Left colon (tissue), 2 donors: Measurements from ENCODE around the gene NME7. TPM values are rescaled to one million over a fixed set of nuclear protein-coding genes. Genes with fewer than 3 reads are reported as not detected.
"Not testable (repeated sequence)": the region's sequence is repeated elsewhere in the genome, so short reads cannot be mapped to it uniquely, and the experiment has no call there.

Source experiments
- ATAC-seq: fragments of 200-7000 bp; cut with Tn5 transposase; one replicate; pipeline ENCODE4 v1.9.1; 2020; ENCODE audit warnings: mild to moderate bottlenecking, moderate library complexity
- DNase-seq, 2 donors: peaks; one replicate each; pipeline ENCODE4 v3.0.0-alpha.2; 2020
- intact Hi-C, 2 donors: fragments of 100-400 bp; cut with DNase I in 1 of 2; cut with micrococcal nuclease in 1 of 2; formaldehyde crosslinking; loops; one replicate each; pipeline versions ENCODE4 v1.11.2 to v1.14.0; 2022; cut with DNase I, micrococcal nuclease
- long read RNA-seq: library from polyadenylated mRNA; unstranded; transcript quantifications from one replicate; pipeline ENCODE4 v2.0.0, GENCODE V29; 2021
- total RNA-seq, 2 donors: library from RNA; stranded (reverse); fragmentation: NEBNext Ultra II Directional; extraction: Animal tissue kit (Norgen Biotek cat#: 25700); gene quantifications; one replicate each; pipeline ENCODE4 v1.2.1, GENCODE V29; 2021
- donor health status: DM: no; HTN: no; CAD: no.
- donor health status: DM: yes; HTN: yes; CAD: no.

The NME7 gene
- 1 to 10 TPM; 3.5 to 5.5 TPM for total RNA-seq
- long read RNA-seq, transcript NME7-201 (12 exons, 1,642 nt) = major isoform, 7 of 13 reads
- long read RNA-seq, partial matches to known transcripts = 0 of 13 reads
- long read RNA-seq, other reads (novel, unspliced or antisense) = 5 of 13 reads

- ATAC-seq (peak; percentile 99), DNase-seq (peak; percentile 96 to 98)
- intact Hi-C loops = no loop called here
These were observed at the start of gene NME7, which contains the start of gene BLZF1 for GRCh38 chr1:169367686-169368405. Gene NME7 (minus strand): TSS chr1:169367797. CDS start chr1:169367710, 87 bp downstream. Gene BLZF1 (plus strand): TSS chr1:169368195. CDS start chr1:169369523, 1,328 bp downstream.

- ATAC-seq (no peak), DNase-seq (no peak)
- intact Hi-C loops = no loop called here
These were observed 47.4 kb upstream of the NME7 start for GRCh38 chr1:169414952-169415351.

- intact Hi-C loops, DNase-seq, ATAC-seq: not testable (repeated sequence)
These were observed 40.7 kb upstream of the NME7 start for GRCh38 chr1:169408340-169408739.

- intact Hi-C loops, DNase-seq, ATAC-seq: not testable (repeated sequence)
These were observed 35.0 kb upstream of the NME7 start for GRCh38 chr1:169402578-169402977.

GRCh38 chr1:169395955-169396354 lies 28.4 kb upstream of the NME7 start:
- DNase-seq (no peak), ATAC-seq (no peak)
- intact Hi-C loops = no loop called here

- intact Hi-C loops = no loop called here
- DNase-seq = no peak
- no peak for ATAC-seq
These were observed 24.8 kb upstream of the NME7 start for GRCh38 chr1:169392406-169392805.

- intact Hi-C loops = no loop called here
- DNase-seq (no peak), ATAC-seq (no peak)
These were observed 22.7 kb upstream of the NME7 start for GRCh38 chr1:169390303-169390702.

- no peak for DNase-seq
- peak; percentile 84 for ATAC-seq
- intact Hi-C loops = no loop called here
These were observed 19.8 kb upstream of the NME7 start for GRCh38 chr1:169387399-169387798.

- no peak for DNase-seq
- intact Hi-C loops = no loop called here
- peak; percentile 89 for ATAC-seq
These were observed 15.9 kb upstream of the NME7 start for GRCh38 chr1:169383449-169383848.

GRCh38 chr1:169381162-169381561 lies 13.6 kb upstream of the NME7 start:
- no peak for ATAC-seq
- no peak for DNase-seq
- intact Hi-C loops = no loop called here

GRCh38 chr1:169371404-169371803 lies 3.8 kb upstream of the NME7 start:
- DNase-seq (no peak), ATAC-seq (no peak)
- intact Hi-C loops = no loop called here

GRCh38 chr1:169368406-169368769 lies 791 bp upstream of the NME7 start:
- ATAC-seq (peak; percentile 30), DNase-seq (peak; percentile 26 to 27)
- intact Hi-C loops = no loop called here

GRCh38 chr1:169367096-169367685 lies 406 bp downstream of the NME7 start:
- intact Hi-C loops = no loop called here
- DNase-seq (peak in 1 of 2 donors; percentile 6), ATAC-seq (no peak)

GRCh38 chr1:169364948-169365347 lies 2.6 kb downstream of the NME7 start:
- DNase-seq (no peak), ATAC-seq (no peak)
- intact Hi-C loops = no loop called here

GRCh38 chr1:169363046-169363730 lies 4.4 kb downstream of the NME7 start:
- intact Hi-C loops = no loop called here
- ATAC-seq (no peak), DNase-seq (no peak)

- ATAC-seq = no peak
- intact Hi-C loops = no loop called here
- no peak for DNase-seq
These were observed 6.3 kb downstream of the NME7 start for GRCh38 chr1:169361281-169361680.

GRCh38 chr1:169360415-169360814 lies 7.2 kb downstream of the NME7 start:
- intact Hi-C loops = no loop called here
- DNase-seq (no peak), ATAC-seq (no peak)

GRCh38 chr1:169348383-169349036 lies 19.1 kb downstream of the NME7 start:
- no peak for DNase-seq
- intact Hi-C loops = loop anchor here in 1 of 2 donors (2.0 kb wide), 1 partner anchor 744 kb away; no protein-coding TSS in a partner anchor
- ATAC-seq = peak; percentile 36
